Measurements from ENCODE around the gene TRPC5OS. TPM values are rescaled to one million over a fixed set of nuclear protein-coding genes. Genes with fewer than 3 reads are reported as not detected.
A peak's percentile ranks its signal among the peaks of the same experiment; 100 is the strongest.

TRPC5OS gene
- total RNA-seq, 2 donors from 2014 or later = 0.26 TPM; not detected in 1

DNA sequence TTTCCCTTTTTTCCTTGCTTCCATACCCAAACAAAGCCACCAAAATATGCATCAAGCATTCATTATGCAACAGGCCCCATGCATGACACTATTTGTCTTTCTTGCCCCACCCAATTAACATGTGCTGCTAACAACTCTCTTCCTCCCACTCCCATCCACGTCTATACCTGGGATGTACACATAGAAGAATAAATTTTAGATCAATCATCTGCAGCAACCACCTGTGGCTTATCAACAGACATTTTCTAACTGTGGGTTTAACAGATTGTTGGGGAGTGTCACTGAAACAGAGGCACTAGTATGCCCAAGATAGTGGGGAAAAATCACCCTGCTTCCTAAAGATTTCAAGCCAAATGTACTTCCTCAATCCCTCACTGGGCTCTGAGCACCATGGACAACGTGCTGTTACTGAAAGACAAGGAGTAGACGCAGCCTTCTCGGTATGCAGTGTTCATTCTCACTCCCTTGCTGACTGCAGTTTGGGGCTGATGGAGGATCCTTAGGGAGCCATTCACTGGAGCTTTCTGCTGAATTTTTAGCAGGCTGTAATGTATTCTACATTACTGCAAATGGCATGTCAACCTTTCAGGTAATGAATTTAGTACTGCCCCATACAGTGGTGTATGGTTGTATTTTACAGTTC lies 28.4 kb upstream of the TRPC5OS start:
- Histone ChIP-seq H3K4me3 (no peak overlapping the region), H3K9me3 (no peaks in the 10 kb centered on the region), H3K27ac (no peak overlapping the region), H3K27me3 (no peaks in the 10 kb centered on the region), H3K4me1 (no peaks in the 10 kb centered on the region), H3K36me3 (replicated peaks in 1 of 2; ENCODE audit: insufficient read depth in 1 of 2, low read depth in 2 of 2) (no peaks in the 10 kb centered on the region)
- intact Hi-C loops (cut with DNase I) = no loop called here
- ATAC-seq (no peak), DNase-seq (no peak)
- TF ChIP-seq POLR2A (IDR thresholded peaks at IDR 0.05) = no peak
- TF ChIP-seq, protein P1, sequence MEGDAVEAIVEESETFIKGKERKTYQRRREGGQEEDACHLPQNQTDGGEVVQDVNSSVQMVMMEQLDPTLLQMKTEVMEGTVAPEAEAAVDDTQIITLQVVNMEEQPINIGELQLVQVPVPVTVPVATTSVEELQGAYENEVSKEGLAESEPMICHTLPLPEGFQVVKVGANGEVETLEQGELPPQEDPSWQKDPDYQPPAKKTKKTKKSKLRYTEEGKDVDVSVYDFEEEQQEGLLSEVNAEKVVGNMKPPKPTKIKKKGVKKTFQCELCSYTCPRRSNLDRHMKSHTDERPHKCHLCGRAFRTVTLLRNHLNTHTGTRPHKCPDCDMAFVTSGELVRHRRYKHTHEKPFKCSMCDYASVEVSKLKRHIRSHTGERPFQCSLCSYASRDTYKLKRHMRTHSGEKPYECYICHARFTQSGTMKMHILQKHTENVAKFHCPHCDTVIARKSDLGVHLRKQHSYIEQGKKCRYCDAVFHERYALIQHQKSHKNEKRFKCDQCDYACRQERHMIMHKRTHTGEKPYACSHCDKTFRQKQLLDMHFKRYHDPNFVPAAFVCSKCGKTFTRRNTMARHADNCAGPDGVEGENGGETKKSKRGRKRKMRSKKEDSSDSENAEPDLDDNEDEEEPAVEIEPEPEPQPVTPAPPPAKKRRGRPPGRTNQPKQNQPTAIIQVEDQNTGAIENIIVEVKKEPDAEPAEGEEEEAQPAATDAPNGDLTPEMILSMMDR (IDR thresholded peaks at IDR 0.05) = no peak
- 38 to 56% methylated on average over 1 to 4 of the region's 4 CpGs for WGBS, 2 donors

DNA sequence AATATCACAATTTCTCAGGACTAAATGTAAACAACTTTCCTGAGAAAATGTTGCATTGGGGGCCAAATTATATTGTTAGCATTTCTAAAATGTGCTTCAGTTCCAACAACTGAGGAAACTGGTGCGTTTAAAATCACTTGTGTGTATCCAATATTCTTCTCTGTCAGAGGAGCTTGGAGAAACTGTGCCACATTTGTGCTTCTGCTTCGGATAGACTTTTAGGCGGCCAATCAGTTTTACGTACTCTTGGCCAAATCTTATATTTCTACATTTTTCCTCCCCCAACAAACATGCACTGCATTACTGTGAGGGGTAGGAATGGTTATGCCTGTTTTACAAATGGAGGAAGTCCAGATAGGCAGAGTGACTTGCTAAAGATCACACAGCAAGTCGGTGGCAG lies 27.4 kb upstream of the TRPC5OS start:
- WGBS, 2 donors = 73 to 85% methylated on average over 5 of the region's 5 CpGs

DNA sequence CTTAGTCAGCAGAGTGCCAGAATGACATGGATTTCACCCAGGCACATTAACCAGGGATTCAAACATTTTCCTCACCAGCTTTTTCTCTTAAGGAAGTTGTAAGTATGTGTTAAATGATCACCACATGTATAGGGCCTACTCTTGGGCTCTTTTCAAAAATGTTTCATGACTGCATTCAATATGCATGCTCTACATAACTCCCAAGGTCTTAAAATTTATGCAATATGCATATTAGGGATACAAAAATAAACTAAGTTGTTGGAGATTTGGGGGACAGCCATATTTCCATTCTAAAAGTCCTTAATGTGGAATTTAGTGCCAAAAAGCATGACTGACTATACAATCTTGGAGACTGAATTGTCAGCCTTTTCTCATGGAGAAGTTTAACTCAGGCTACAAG lies 25.0 kb upstream of the TRPC5OS start:
- no peaks in the 10 kb centered on the region for H3K27me3 ChIP-seq
- intact Hi-C loops (cut with DNase I) = no loop called here
- ATAC-seq (no peak), DNase-seq (no peak)
- no peaks in the 10 kb centered on the region for H3K36me3 ChIP-seq (replicated peaks in 1 of 2; ENCODE audit: insufficient read depth in 1 of 2, low read depth in 2 of 2)
- no peak overlapping the region for H3K4me3 ChIP-seq
- no peak overlapping the region for H3K27ac ChIP-seq
- TF ChIP-seq, protein P1 (IDR thresholded peaks at IDR 0.05) = no peak
- no peak for TF ChIP-seq POLR2A (IDR thresholded peaks at IDR 0.05)
- no peaks in the 10 kb centered on the region for H3K9me3 ChIP-seq
- H3K4me1 ChIP-seq = no peaks in the 10 kb centered on the region

More for the DNA sequence above, 27.4 kb upstream of the TRPC5OS start:
- intact Hi-C loops (cut with DNase I) = no loop called here
- DNase-seq (no peak), ATAC-seq (no peak)
- H3K27ac ChIP-seq = no peak overlapping the region
- H3K27me3 ChIP-seq = no peaks in the 10 kb centered on the region
- TF ChIP-seq, protein P1 (IDR thresholded peaks at IDR 0.05) = no peak
- no peak for TF ChIP-seq POLR2A (IDR thresholded peaks at IDR 0.05)
- H3K36me3 ChIP-seq (replicated peaks in 1 of 2; ENCODE audit: insufficient read depth in 1 of 2, low read depth in 2 of 2) = no peaks in the 10 kb centered on the region
- no peaks in the 10 kb centered on the region for H3K4me1 ChIP-seq
- no peaks in the 10 kb centered on the region for H3K9me3 ChIP-seq
- no peak overlapping the region for H3K4me3 ChIP-seq

DNA sequence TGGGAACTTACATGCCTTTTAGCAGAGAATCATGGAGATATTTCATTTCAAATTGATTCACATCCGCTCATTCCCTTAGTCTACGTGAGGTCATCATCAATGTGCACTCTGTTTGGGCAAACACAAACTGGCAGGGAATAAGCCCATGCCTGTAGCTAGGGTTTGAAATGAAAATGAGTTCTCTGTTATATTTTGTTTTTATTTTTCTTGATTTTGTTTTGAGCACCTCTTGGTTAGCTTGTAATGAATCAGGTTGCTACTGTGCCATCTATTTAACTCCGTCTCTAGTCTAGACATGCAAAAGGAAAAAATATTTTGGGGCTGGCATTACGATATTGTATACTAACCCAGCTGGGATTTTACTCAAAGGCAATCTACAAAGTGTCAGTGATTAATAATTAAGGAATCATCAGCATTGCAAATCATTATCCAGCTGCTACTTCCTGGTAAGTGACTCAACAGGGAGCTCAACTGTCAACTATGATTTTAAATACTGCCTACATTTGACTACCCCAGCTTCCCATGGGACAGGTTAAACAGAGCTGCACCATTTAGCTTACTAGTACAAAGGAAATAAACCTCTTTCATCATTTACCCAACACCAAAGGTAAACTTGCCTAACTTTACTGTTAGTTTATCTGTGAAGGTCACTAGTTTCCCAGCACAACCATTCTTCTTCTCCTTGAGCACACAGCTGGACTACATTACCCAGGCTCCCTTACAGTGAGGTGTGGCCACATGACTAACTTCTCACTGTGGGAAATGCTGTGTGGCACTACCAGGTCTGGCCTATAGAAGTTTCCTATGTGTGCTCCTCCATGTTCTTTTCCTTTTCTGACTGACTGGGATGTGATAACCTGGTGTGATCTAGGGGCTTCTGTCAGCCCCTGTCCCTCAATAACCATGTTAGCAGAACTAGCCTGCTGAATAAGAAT lies 21.2 kb upstream of the TRPC5OS start:
- ATAC-seq = peak; percentile 78
- H3K4me1 ChIP-seq = no peaks in the 10 kb centered on the region
- no peaks in the 10 kb centered on the region for H3K9me3 ChIP-seq
- WGBS, 2 donors = 47 to 72% methylated on average over 4 of the region's 4 CpGs
- peak in 2 of 4 donors; percentile 25 to 27 for DNase-seq
- intact Hi-C loops (cut with DNase I) = no loop called here
- H3K27me3 ChIP-seq = no peaks in the 10 kb centered on the region
- H3K36me3 ChIP-seq (replicated peaks in 1 of 2; ENCODE audit: insufficient read depth in 1 of 2, low read depth in 2 of 2) = no peaks in the 10 kb centered on the region
- peak overlapping the region in 1 of 4 donors; percentile 48 for H3K27ac ChIP-seq
- H3K4me3 ChIP-seq = no peak overlapping the region
- TF ChIP-seq, protein P1 (IDR thresholded peaks at IDR 0.05) = peak in 3 of 7 experiments; percentile 10 to 26 (median 15)
- TF ChIP-seq POLR2A (IDR thresholded peaks at IDR 0.05) = no peak

All from body of pancreas (tissue), 4 donors.